Fibroblast of mammary gland (primary cell): Measurements from ENCODE around the gene BRPF3.

Source experiments
- DNase-seq: peaks from one replicate; pipeline ENCODE4 v3.0.0-alpha.2; 2010; ENCODE audit warnings: low read depth
- H3K4me3 ChIP-seq: 2 replicates; pipeline ENCODE4 v1.5.1; 2011; ENCODE audit warnings: low read depth, mild to moderate bottlenecking, low read length, moderate library complexity; ENCODE audit not compliant: control insufficient read depth
- TF ChIP-seq, protein P1 (sequence below): conservative IDR thresholded peaks from 2 replicates; pipeline ENCODE4 v1.5.1; 2011; ENCODE audit warnings: low read depth, low read length, inconsistent platforms; ENCODE audit not compliant: control insufficient read depth, insufficient read depth

BRPF3 gene

GRCh38 chr6:36226438-36227047 lies 30.0 kb downstream of the BRPF3 start:
- DNase-seq: no peak
- TF ChIP-seq, protein P1, sequence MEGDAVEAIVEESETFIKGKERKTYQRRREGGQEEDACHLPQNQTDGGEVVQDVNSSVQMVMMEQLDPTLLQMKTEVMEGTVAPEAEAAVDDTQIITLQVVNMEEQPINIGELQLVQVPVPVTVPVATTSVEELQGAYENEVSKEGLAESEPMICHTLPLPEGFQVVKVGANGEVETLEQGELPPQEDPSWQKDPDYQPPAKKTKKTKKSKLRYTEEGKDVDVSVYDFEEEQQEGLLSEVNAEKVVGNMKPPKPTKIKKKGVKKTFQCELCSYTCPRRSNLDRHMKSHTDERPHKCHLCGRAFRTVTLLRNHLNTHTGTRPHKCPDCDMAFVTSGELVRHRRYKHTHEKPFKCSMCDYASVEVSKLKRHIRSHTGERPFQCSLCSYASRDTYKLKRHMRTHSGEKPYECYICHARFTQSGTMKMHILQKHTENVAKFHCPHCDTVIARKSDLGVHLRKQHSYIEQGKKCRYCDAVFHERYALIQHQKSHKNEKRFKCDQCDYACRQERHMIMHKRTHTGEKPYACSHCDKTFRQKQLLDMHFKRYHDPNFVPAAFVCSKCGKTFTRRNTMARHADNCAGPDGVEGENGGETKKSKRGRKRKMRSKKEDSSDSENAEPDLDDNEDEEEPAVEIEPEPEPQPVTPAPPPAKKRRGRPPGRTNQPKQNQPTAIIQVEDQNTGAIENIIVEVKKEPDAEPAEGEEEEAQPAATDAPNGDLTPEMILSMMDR: no peak

DNA sequence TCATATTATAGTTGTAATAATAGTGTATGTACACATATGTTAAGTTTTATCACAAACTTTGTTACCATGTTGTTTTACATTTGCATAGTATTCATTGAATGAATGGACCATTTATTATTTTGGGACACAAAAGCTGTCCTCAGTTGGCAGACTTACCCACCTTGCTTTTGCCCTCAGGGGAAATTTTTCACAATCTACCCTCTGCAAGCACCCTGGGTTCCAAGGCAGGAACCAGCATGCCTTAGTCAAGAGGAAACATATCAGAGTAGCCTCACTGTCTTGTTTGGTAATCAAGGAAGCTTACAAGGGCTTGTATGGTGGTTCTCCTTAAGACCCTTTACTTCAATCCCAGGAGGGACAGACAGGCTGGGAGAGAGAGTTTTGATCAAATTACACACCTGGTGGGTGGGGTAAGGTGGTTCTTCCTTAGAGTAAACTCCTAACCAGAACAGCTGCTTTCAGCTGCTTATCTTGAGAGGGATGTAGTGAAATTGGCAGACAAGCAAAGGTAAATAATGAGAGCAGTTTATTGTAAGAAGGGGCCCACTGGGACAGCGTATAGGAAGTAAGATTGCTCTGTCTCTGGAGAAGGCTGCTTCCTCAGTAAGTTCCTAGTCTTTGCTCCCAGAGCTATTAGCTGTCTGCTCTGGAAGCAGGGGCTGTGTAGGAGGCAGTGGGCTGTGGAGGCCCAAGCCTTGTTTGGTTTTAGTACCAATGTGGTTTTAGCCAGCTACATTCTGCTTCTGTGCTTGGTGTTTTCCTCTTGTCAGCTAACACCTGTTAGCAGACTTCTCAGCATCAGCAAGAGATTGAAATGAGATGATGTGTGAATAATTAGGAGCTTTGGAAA lies 31.1 kb downstream of the BRPF3 start:
- no peak for DNase-seq
- no peak overlapping the region for H3K4me3 ChIP-seq
- TF ChIP-seq, protein P1: no peak

More at GRCh38 chr6:36226438-36227047, 30.0 kb downstream of the BRPF3 start:
- no peak overlapping the region for H3K4me3 ChIP-seq

GRCh38 chr6:36229223-36229622 lies 32.7 kb downstream of the BRPF3 start:
- DNase-seq: no peak
- TF ChIP-seq, protein P1: no peak
- no peak overlapping the region for H3K4me3 ChIP-seq

GRCh38 chr6:36230371-36230770 lies 33.8 kb downstream of the BRPF3 start:
- H3K4me3 ChIP-seq: no peak overlapping the region
- TF ChIP-seq, protein P1: no peak
- DNase-seq: no peak

GRCh38 chr6:36232172-36232571 lies 35.6 kb downstream of the BRPF3 start:
- DNase-seq: no peak
- TF ChIP-seq, protein P1: no peak
- no peak overlapping the region for H3K4me3 ChIP-seq

GRCh38 chr6:36235309-36235708 lies 38.8 kb downstream of the BRPF3 start:
- TF ChIP-seq, protein P1: no peak
- H3K4me3 ChIP-seq: no peak overlapping the region
- no peak for DNase-seq
